ENCODE measurements around the gene YBEY.

YBEY gene

DNA sequence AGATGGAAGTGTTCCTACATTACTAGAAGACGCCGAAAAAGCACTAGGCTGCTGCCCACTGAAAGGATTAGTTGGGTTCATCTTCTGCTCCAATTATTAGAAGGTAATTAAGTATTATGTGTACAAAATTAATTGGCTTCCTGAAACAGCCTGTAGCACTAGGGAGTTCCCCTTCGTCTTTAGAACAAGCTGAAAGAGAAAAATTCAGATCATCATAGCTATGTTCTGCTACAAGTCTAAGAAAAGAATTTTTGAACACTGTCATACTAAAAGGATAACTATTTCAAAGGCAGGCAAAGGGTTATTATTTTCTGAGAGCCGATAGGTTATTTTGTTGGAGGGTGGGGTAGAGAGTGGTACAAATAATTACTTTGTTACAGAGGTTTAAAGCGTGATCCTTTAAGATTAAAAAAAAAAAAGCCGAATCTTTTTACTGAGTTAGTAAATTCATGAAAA lies 908 bp upstream of the YBEY start, which contains the start of gene MCM3AP:
Gene MCM3AP (minus strand): TSS at position 406 of the 456 bp plus-strand sequence. CDS start 325 bp downstream, at position 81.
- peaks cover 49% of the 10 kb centered on the region for H3K4me1 Mint-ChIP-seq
- H3K4me3 Mint-ChIP-seq, result peak within 1 kb of the TSS; percentile 96
- peaks cover 73% of the 10 kb centered on the region for H3K36me3 Mint-ChIP-seq
- DNase-seq (ENCODE audit: low spot score in 2 of 2) (no peak), ATAC-seq (no peak)
- peak within 1 kb of the TSS; percentile 94 for H3K27ac Mint-ChIP-seq
- H3K9me3 Mint-ChIP-seq, result no peaks in the 10 kb centered on the region

DNA sequence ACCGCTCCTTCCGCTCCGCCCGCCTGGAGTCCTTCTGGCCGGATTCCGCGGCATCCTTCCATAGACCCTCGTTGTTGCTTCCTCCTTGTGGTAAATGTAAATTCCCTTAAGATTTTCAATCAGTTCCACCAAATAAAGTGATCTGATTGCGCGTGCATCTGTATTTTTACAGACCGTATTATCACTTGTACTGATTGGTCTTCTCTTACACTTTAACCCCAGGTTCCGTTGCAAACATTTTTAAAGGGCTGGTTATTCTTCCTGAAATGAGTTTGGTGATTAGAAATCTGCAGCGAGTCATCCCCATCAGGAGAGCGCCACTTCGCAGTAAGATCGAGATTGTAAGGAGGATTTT lies 483 bp downstream of the YBEY start:
- H3K4me1 Mint-ChIP-seq, result peaks cover 41% of the 10 kb centered on the region
- peak overlapping the region; percentile 94 for H3K27ac Mint-ChIP-seq
- ATAC-seq, result peak; percentile 32
- no peak for DNase-seq (ENCODE audit: low spot score in 2 of 2)
- no peaks in the 10 kb centered on the region for H3K9me3 Mint-ChIP-seq
- H3K4me3 Mint-ChIP-seq, result peak overlapping the region; percentile 96
- H3K36me3 Mint-ChIP-seq, result peaks cover 66% of the 10 kb centered on the region

DNA sequence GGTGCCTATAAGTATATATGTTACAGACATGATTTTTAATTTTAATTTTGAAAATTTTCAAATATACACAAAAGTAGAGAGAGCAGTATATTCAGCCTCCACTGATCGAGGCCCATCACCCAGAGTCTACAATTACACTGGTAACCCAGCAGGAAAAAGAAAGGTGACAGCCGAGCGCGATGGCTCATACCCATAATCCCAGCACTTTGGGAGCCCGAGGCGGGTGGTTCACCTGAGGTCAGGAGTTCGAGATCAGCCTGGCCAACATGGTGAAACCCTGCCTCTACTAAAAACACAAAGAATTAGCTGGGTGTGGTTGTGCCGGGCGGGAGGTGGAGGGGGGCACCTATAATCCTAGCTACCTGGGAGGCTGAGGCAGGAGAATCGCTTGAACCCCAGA lies 1.4 kb downstream of the YBEY start:
- ATAC-seq (no peak), DNase-seq (ENCODE audit: low spot score in 2 of 2) (no peak)
- Mint-ChIP-seq H3K9me3 (no peaks in the 10 kb centered on the region), H3K27ac (no peak overlapping the region), H3K4me1 (peaks cover 41% of the 10 kb centered on the region), H3K36me3 (peaks cover 57% of the 10 kb centered on the region), H3K4me3 (peak overlapping the region; percentile 96)

DNA sequence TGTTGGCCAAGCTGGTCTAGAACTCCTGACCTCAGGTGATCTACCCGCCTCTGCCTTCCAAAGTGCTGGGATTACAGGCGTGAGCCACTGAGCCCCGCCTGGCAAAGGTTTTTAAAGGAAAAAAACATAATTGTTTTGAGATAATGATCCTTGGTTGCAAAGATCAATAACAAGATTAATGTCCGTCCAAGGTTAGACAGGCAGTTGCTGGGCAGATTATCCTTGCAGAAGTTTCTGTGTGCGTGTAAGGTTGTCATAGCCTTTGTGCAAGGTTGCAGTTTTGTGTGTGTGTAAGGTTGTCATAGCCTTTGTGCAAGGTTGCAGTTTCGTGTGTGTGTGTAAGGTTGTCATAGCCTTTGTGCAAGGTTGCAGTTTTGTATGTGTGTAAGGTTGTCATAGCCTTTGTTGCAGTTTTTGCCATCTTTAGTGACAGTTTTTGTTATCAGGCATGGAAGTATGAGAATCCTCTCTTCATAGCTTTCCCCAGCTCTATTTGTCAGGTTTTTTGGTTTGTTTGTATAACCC lies 3.6 kb downstream of the YBEY start:
- Mint-ChIP-seq H3K27ac (no peak overlapping the region), H3K4me3 (no peak overlapping the region), H3K9me3 (no peaks in the 10 kb centered on the region), H3K36me3 (peaks cover 35% of the 10 kb centered on the region), H3K4me1 (peaks cover 30% of the 10 kb centered on the region)
- no peak for ATAC-seq
- DNase-seq (ENCODE audit: low spot score in 2 of 2), result no peak

DNA sequence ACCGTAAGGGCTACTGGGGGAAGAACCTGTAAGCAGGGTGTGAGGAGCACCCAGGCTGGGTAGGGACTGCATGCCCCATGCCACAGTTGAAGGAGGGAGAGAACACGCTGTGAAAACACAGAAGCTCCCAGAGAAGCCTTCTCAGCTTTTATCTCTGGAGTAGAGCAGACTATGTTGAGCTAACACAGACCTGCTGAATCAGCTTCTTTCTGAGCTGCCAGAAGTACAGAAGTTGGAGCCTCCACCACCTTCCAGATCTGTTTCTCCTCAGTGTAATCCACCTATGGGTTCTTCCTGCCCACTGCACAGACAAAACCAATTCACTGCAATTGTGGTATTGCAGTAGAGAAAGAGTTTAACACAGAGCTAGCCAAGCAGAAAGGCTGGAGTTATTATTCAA lies 5.4 kb downstream of the YBEY start:
- no peaks in the 10 kb centered on the region for H3K9me3 Mint-ChIP-seq
- no peak for ATAC-seq
- peaks cover 24% of the 10 kb centered on the region for H3K36me3 Mint-ChIP-seq
- no peak overlapping the region for H3K4me3 Mint-ChIP-seq
- no peak for DNase-seq (ENCODE audit: low spot score in 2 of 2)
- H3K4me1 Mint-ChIP-seq, result peaks cover 27% of the 10 kb centered on the region
- no peak overlapping the region for H3K27ac Mint-ChIP-seq

DNA sequence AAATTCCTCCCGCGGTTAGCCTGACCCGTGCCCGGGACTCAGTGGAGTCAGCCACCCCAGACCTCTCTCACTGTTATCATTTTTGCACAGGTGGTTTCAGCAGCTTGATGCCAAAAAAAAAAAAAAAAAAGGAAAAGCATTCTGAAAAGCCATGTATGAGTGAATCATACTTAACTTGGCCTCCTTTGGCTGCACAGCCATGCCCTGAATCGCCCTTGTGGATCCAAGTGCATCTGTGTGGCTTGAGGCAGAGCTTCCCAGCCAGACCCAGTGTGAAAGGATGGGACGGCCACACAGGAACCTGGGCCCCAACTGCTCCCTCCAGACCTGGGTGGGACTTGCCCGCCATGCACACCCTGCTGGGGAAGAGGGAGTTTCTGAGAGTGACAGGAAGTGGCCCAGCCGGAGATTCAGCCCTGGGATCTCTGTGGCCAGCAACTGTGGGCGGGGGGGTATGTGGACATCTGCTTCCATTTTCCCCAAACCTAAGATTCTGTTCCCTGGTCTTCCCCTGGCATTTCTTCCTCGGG lies 8.6 kb downstream of the YBEY start:
- H3K4me3 Mint-ChIP-seq, result no peak overlapping the region
- DNase-seq (ENCODE audit: low spot score in 2 of 2), result no peak
- H3K36me3 Mint-ChIP-seq, result peaks cover 18% of the 10 kb centered on the region
- peaks cover 17% of the 10 kb centered on the region for H3K4me1 Mint-ChIP-seq
- no peak for ATAC-seq
- no peaks in the 10 kb centered on the region for H3K9me3 Mint-ChIP-seq
- peak overlapping the region; percentile 61 for H3K27ac Mint-ChIP-seq

DNA sequence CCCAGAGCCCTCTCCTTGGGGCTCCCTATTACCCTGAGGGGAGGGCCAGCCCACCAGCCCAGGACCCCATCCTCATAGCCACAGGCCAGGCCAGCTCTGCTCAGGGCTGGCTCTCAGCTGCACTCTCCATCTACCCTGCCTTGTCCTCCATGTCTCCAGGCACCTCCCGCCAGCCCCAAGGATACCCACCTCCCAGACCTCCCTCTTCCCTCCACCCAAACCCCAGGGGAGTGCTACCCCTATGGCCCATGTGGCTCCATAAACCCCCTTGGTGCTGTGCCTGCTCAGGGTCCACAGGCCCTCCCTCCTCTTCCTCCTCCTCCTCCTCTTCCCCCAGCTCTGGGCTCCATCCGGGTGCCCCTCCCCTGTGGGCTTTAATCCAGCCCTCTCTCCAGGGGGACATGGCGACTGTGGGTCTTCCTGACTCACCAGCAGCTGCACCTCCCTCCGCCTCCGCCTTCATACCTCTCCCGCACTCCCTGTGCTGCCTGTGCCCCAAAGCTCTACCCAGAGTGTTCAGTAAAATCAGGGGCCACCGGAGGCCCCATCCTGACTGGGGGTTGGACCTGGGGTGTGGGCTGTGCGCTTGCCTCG lies 9.1 kb downstream of the YBEY start:
- no peak for ATAC-seq
- peak overlapping the region; percentile 36 for H3K4me3 Mint-ChIP-seq

DNA sequence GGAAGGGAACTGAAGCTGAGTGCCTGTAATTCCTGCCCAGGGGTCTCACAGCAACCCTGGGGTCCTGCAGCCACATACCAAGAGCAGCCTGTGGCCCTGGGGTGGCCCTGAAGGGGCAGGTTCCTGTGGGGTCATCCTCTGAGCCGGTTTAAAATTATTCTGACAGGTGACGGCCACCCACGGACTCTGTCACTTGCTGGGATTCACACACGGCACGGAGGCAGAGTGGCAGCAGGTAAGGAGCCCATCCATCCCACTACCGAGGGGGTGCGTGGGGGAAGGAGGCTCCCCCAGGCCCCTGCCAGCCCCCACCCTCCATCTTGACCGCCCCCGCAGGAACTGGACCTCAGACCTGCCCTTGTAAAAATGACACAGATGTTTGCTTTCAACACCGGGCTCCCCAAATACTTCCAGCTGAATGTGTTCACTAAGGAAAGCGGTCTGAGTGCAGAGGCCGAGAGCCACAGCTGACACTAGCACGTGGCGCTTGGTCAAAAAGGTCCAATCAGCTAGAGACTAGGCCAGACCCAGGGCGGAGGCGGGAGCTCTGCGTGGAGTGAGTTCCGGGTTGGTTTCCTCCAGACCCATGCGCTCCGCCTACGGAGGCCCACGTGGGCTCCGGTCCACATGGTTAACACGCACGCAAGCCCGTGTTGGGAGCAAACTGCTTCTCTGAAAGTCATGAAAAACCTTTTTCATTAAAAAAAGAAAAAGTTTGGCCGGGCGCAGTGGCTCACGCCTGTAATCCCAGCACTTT lies 10.0 kb downstream of the YBEY start:
- ATAC-seq (peak; percentile 86), DNase-seq (ENCODE audit: low spot score in 2 of 2) (peak in 1 of 2 donors; percentile 79)
- peaks cover 15% of the 10 kb centered on the region for H3K36me3 Mint-ChIP-seq
- H3K4me1 Mint-ChIP-seq, result peaks cover 13% of the 10 kb centered on the region
- no peaks in the 10 kb centered on the region for H3K9me3 Mint-ChIP-seq
- peak overlapping the region; percentile 61 for H3K27ac Mint-ChIP-seq
- H3K4me3 Mint-ChIP-seq, result peak overlapping the region; percentile 36

More for the DNA sequence above, 9.1 kb downstream of the YBEY start:
- Mint-ChIP-seq H3K4me1 (peaks cover 13% of the 10 kb centered on the region), H3K36me3 (peaks cover 15% of the 10 kb centered on the region), H3K27ac (peak overlapping the region; percentile 61), H3K9me3 (no peaks in the 10 kb centered on the region)
- no peak for DNase-seq (ENCODE audit: low spot score in 2 of 2)

DNA sequence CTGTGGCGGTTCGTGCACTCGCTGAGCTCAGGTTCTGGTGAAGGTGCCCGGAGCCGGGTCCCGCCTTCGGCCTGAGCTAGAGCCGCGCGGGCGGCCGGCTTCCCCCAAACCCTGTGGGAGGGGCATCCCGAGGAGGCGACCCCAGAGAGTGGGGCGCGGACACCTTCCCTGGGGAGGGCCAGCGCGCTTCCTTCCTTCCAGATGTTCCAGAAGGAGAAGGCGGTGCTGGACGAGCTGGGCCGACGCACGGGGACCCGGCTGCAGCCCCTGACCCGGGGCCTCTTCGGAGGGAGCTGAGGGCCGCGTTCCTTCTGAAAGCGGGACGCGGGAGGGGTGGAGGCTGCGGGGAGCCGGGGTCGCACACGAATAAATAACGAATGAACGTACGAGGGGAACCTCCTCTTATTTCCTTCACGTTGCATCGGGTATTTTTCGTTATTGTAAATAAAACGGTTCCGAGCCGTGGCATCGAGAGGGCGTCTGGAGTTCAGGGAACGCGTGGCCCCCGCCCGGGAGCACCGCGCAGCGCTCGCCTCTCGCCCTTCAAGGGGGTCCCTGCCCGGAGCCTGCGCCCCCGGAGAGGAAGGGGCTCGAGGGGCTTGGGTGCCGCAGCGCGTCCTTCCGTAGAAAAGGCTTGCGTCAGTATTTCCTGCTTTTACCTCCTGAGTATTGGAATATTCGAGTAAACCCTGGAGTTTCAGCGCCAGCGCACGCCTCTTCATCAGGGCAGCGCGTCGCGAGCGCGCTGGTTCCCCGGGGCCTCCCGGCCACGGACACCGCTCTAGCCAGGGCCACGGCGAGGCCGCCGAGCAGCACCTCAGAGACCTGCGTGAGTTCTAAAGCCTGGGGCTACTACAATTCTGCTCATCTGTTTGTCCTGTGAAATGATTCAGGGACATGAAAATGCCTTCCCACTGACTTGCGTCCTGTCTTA lies 11.5 kb downstream of the YBEY start:
- no peak for ATAC-seq
- H3K36me3 Mint-ChIP-seq, result peaks cover 15% of the 10 kb centered on the region
- peak overlapping the region; percentile 36 for H3K4me3 Mint-ChIP-seq
- no peaks in the 10 kb centered on the region for H3K9me3 Mint-ChIP-seq
- DNase-seq (ENCODE audit: low spot score in 2 of 2), result no peak
- H3K4me1 Mint-ChIP-seq, result peaks cover 13% of the 10 kb centered on the region
- no peak overlapping the region for H3K27ac Mint-ChIP-seq

DNA sequence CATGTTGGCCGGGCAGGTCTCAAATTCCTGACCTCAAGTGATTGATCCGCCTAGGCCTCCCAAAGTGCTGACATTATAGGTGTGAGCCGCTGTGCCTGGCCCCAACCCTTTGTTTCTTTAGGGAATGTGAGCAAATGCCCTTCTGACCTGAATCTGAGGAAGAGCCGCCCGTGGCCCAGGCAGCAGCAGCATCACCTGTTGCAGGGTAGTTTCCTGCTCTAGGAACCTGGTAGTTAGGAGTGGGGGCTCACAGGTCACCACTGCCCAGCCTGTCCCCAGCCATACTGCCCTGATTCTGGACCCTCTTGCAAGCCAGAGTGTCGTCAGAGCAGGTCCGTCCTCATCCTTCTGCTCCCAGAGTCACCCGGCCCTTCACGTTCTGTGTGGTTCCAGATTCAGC lies 13.0 kb downstream of the YBEY start:
- Mint-ChIP-seq H3K27ac (no peak overlapping the region), H3K9me3 (no peaks in the 10 kb centered on the region), H3K4me1 (peaks cover 13% of the 10 kb centered on the region), H3K4me3 (peak overlapping the region; percentile 36), H3K36me3 (peaks cover 28% of the 10 kb centered on the region)
- DNase-seq (ENCODE audit: low spot score in 2 of 2) (no peak), ATAC-seq (no peak)

DNA sequence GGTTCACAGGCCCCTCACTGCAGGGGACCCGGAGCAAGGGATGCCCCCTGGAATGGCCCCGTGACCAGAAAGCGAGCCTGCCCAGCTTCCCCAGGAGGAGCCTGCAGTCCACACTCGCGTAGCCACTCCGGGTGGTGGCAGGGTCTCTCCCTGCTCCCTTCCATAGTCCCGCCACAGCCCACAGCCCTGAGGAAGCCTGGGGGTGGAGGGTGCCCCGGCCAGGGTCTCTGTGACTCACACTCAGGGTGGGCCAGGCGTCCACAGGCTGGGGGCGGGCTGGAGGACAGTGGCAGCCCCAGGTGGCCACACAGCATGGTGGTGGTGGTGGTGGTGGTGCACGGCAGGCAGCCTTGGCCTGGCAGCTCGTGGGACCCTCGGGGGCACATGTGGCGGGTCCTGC lies 15.6 kb downstream of the YBEY start:
- DNase-seq (ENCODE audit: low spot score in 2 of 2) (no peak), ATAC-seq (no peak)
- Mint-ChIP-seq H3K27ac (no peak overlapping the region), H3K36me3 (peaks cover 44% of the 10 kb centered on the region), H3K4me1 (no peaks in the 10 kb centered on the region), H3K9me3 (no peaks in the 10 kb centered on the region), H3K4me3 (no peak overlapping the region)

DNA sequence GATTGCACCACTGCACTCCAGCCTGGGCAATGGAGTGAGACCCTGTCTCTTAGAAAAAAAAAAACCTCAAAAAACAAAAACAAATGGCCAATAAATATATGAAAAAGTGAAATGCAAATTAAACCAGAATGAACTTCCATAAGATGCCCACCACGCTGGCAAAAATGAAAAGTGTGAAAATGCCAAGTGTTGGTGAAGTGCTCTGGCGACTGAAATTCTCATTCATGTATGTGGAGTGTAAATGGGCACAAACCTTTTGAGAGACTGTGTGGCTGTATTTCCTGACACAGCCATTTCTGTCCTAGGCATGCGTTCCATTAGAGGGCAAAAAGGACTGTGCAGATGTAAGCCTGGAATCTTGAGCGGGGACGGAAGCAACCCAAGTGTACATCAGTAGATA lies 18.3 kb downstream of the YBEY start:
- DNase-seq (ENCODE audit: low spot score in 2 of 2), result no peak
- no peak for ATAC-seq
- Mint-ChIP-seq H3K9me3 (no peaks in the 10 kb centered on the region), H3K36me3 (peaks cover 48% of the 10 kb centered on the region), H3K4me3 (no peak overlapping the region), H3K27ac (peak overlapping the region; percentile 49), H3K4me1 (no peaks in the 10 kb centered on the region)

DNA sequence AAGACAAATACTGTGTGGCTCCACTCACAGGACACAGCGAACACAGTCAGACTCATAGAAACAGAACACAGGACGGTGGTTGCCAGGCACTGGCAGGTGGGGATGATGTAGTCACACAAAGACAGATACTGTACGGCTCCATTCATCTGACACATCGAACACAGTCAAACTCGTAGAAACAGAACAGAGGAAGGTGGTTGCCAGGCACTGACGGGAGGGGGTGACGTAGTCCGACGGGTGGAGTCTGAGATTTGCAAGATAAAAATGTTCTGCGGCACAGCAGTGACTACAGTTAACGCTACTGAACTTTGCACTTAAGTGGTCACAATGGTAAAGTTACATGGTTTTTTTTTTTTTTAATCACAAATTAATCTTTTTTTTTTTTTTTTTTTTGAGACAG lies 18.8 kb downstream of the YBEY start:
- ATAC-seq, result peak; percentile 57
- H3K4me1 Mint-ChIP-seq, result no peaks in the 10 kb centered on the region
- DNase-seq (ENCODE audit: low spot score in 2 of 2), result no peak
- H3K36me3 Mint-ChIP-seq, result peaks cover 52% of the 10 kb centered on the region
- no peak overlapping the region for H3K4me3 Mint-ChIP-seq
- H3K9me3 Mint-ChIP-seq, result no peaks in the 10 kb centered on the region
- peak overlapping the region; percentile 49 for H3K27ac Mint-ChIP-seq

DNA sequence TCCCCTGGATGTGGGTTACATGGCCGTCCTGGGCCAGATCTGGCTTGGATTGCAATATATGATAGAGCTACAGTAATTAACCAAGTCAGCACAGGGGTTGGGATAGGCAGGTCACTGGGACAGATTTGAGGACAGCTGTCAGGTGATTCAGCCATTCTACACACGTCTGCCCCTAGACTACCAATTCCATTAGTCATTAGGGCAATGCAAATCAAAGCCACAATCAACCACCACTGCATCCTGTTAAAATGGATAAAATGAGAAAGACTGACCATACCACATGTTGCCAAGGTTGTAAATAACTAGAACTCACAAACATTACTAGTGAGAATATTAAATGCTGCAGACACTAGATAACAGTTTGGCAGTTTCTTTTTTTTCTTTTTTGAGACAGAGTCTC lies 21.5 kb downstream of the YBEY start:
- Mint-ChIP-seq H3K27ac (no peak overlapping the region), H3K4me3 (no peak overlapping the region), H3K4me1 (no peaks in the 10 kb centered on the region), H3K9me3 (no peaks in the 10 kb centered on the region), H3K36me3 (peaks cover 59% of the 10 kb centered on the region)
- DNase-seq (ENCODE audit: low spot score in 2 of 2) (no peak), ATAC-seq (peak; percentile 72)

DNA sequence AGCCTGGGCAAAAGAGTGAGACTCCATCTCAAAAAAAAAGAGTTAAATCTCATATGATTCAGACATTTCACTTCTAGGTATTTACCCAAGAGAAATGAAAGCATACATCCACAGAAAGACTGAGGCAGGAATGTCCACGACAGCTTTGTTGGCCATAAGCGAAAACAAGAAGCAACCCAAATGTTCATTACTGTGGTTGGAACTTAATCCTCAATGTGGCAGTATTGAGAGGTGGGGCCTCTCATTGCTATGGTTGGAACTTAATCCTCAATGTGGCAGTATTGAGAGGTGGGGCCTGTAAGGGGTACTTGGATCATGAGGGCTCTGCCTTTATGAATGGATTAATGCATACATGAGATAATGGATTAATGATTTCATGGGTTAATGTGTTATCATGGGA lies 22.3 kb downstream of the YBEY start:
- ATAC-seq (no peak), DNase-seq (ENCODE audit: low spot score in 2 of 2) (no peak)
- H3K36me3 Mint-ChIP-seq, result peaks cover 54% of the 10 kb centered on the region
- no peaks in the 10 kb centered on the region for H3K4me1 Mint-ChIP-seq
- no peak overlapping the region for H3K27ac Mint-ChIP-seq
- H3K9me3 Mint-ChIP-seq, result no peaks in the 10 kb centered on the region
- H3K4me3 Mint-ChIP-seq, result no peak overlapping the region

All from stimulated activated effector memory CD8-positive, alpha-beta T cell treated with anti-CD3 and anti-CD28 coated beads, Interleukin-12 subunit alpha, Interleukin-12 subunit beta, amount 100 ng/mL, for 72 hours (primary cell).